GM21786 (cell line): Measurements from ENCODE around the gene CATSPER4.

Experiments
- ATAC-seq: cut with Tn5 transposase; IDR thresholded peaks from one replicate; pipeline ENCODE4 v1.9.1; 2021; ENCODE audit not compliant: unreplicated experiment

CATSPER4 gene

GRCh38 chr1:26190373-26190987 is at the start of gene CATSPER4:
Gene CATSPER4 (plus strand): TSS chr1:26190602. CDS start chr1:26190628, 26 bp downstream.
- no peak for ATAC-seq

- no peak for ATAC-seq
Observed at GRCh38 chr1:26142159-26142558, 48.2 kb upstream of the CATSPER4 start.

GRCh38 chr1:26145041-26145959 is 45.1 kb upstream of the CATSPER4 start:
- ATAC-seq, result no peak

GRCh38 chr1:26145960-26146294 is 44.5 kb upstream of the CATSPER4 start:
- ATAC-seq, result no peak

- ATAC-seq, result no peak
Observed at GRCh38 chr1:26148887-26149286, 41.5 kb upstream of the CATSPER4 start.

GRCh38 chr1:26153966-26154532 is 36.4 kb upstream of the CATSPER4 start:
- ATAC-seq, result no peak

GRCh38 chr1:26154750-26155149 is 35.7 kb upstream of the CATSPER4 start:
- ATAC-seq, result no peak

GRCh38 chr1:26155370-26156284 is 34.8 kb upstream of the CATSPER4 start:
- no peak for ATAC-seq

GRCh38 chr1:26156285-26157038 is 33.9 kb upstream of the CATSPER4 start:
- no peak for ATAC-seq

- ATAC-seq, result no peak
Observed at GRCh38 chr1:26158271-26158907, 32.0 kb upstream of the CATSPER4 start.

- no peak for ATAC-seq
Observed at GRCh38 chr1:26158908-26159742, 31.3 kb upstream of the CATSPER4 start, which contains the start of gene FAM110D. Gene FAM110D (plus strand): TSS chr1:26159079. CDS start chr1:26161292, 2,213 bp downstream.

GRCh38 chr1:26159743-26160039 is 30.7 kb upstream of the CATSPER4 start:
- no peak for ATAC-seq

- no peak for ATAC-seq
Observed at GRCh38 chr1:26160527-26161414, 29.6 kb upstream of the CATSPER4 start.

GRCh38 chr1:26161415-26162219 is 28.8 kb upstream of the CATSPER4 start:
- ATAC-seq, result no peak

- ATAC-seq, result no peak
Observed at GRCh38 chr1:26162220-26162709, 28.1 kb upstream of the CATSPER4 start.

GRCh38 chr1:26163684-26164035 is 26.7 kb upstream of the CATSPER4 start:
- ATAC-seq, result no peak
